ENCODE measurements around the gene FER1L5. TPM values are rescaled to one million over a fixed set of nuclear protein-coding genes. Genes with fewer than 3 reads are reported as not detected.

Gene FER1L5
- total RNA-seq, 1 experiment from 2014 or later = 1.2 TPM

DNA sequence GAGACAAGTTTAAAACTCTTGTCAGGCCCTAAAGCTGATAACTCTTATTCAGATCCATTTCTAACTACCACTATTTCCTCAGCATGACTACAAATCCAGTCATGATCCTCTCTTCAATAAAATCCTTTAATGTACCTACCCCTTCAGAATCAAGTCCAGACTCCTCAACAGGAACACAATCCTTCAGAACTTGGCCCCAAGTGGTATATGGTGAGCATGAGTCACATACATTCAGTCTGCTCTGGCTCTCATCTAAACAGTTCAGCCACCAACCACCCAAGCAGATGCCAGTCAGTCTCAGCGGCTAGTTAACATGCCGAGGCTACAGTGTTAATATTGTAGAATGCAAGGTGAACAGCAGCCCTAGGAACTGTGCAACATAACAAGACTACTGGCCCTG is 87.6 kb downstream of the FER1L5 start:
- Histone ChIP-seq H3T11ph (ENCODE audit: low read length) (no peak overlapping the region), H4K91ac (ENCODE audit: insufficient read length, low read depth, low read length) (no peak overlapping the region), H2AK5ac (ENCODE audit: insufficient read length, low read length) (no peak overlapping the region), H4K5ac (ENCODE audit: insufficient read length, low read depth, low read length) (no peak overlapping the region), H2BK5ac (ENCODE audit: insufficient read length, low read length) (no peak overlapping the region), H3K56ac (ENCODE audit: insufficient read length, low read depth, low read length) (no peak overlapping the region), H2BK15ac (ENCODE audit: low read depth, low read length) (no peak overlapping the region), H3K23ac (ENCODE audit: insufficient read length, low read depth, low read length) (no peak overlapping the region), H4K8ac (replicated peaks; ENCODE audit: insufficient read length, low read depth, low read length) (no peak overlapping the region), H3K27me3 (ENCODE audit: insufficient read depth, low read length) (no peaks in the 10 kb centered on the region), H3K27ac (ENCODE audit: insufficient read length, low read depth, low read length) (no peak overlapping the region), H2BK12ac (ENCODE audit: insufficient read length, low read depth, low read length) (no peak overlapping the region), H3K14ac (ENCODE audit: insufficient read depth, low read length) (no peak overlapping the region), H3K79me2 (ENCODE audit: insufficient read depth, low read length) (no peaks in the 10 kb centered on the region), H4K20me1 (ENCODE audit: control insufficient read depth, insufficient read depth, insufficient read length) (no peaks in the 10 kb centered on the region), H3K4me1 (ENCODE audit: insufficient read depth, low read length) (no peaks in the 10 kb centered on the region), H3K9ac (ENCODE audit: extremely low read depth, insufficient read length, low read length) (no peak overlapping the region), H2BK20ac (ENCODE audit: low read depth, low read length, poor library complexity, severe bottlenecking) (no peak overlapping the region), H3K9me3 (ENCODE audit: control insufficient read depth, low read depth, low read length) (no peaks in the 10 kb centered on the region), H2BK120ac (ENCODE audit: low read depth, low read length, poor library complexity, severe bottlenecking) (no peak overlapping the region), H3K4ac (ENCODE audit: low read depth, low read length) (no peak overlapping the region), H3K4me2 (ENCODE audit: insufficient read depth, insufficient read length, low read length) (no peak overlapping the region), H2AFZ (ENCODE audit: low read length) (no peak overlapping the region), H3K79me1 (ENCODE audit: insufficient read depth, low read depth, low read length, poor library complexity, severe bottlenecking) (no peaks in the 10 kb centered on the region), H3K23me2 (ENCODE audit: insufficient read length, low read depth, low read length, poor library complexity, severe bottlenecking) (no peaks in the 10 kb centered on the region), H3K18ac (ENCODE audit: insufficient read length, low read depth, low read length) (no peak overlapping the region)
- TF ChIP-seq, protein P1, sequence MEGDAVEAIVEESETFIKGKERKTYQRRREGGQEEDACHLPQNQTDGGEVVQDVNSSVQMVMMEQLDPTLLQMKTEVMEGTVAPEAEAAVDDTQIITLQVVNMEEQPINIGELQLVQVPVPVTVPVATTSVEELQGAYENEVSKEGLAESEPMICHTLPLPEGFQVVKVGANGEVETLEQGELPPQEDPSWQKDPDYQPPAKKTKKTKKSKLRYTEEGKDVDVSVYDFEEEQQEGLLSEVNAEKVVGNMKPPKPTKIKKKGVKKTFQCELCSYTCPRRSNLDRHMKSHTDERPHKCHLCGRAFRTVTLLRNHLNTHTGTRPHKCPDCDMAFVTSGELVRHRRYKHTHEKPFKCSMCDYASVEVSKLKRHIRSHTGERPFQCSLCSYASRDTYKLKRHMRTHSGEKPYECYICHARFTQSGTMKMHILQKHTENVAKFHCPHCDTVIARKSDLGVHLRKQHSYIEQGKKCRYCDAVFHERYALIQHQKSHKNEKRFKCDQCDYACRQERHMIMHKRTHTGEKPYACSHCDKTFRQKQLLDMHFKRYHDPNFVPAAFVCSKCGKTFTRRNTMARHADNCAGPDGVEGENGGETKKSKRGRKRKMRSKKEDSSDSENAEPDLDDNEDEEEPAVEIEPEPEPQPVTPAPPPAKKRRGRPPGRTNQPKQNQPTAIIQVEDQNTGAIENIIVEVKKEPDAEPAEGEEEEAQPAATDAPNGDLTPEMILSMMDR (conservative IDR thresholded peaks at IDR 0.05) = no peak
- DNase-seq = no peak
- no CpG with 5 or more reads among the region's 2 CpGs for WGBS (ENCODE audit: extremely low coverage, insufficient read length, low lambda C conversion rate)
- Mint-ChIP-seq H3K9me3 (no peaks in the 10 kb centered on the region), H3K4me1 (no peaks in the 10 kb centered on the region), H3K36me3 (ENCODE audit: insufficient read depth in 1 of 3, low read depth in 3 of 3) (peaks cover 41 to 77% (median 77%) of the 10 kb centered on the region in 3 experiments; a peak in 6 of 7 replicates), H3K4me3 (no peak overlapping the region), H3K27ac (no peak overlapping the region), H3K27me3 (ENCODE audit: low read depth) (no peaks in the 10 kb centered on the region; the same call in 1 of the 2 replicates)
